ENCODE results near the gene C1orf74.

The C1orf74 gene

DNA sequence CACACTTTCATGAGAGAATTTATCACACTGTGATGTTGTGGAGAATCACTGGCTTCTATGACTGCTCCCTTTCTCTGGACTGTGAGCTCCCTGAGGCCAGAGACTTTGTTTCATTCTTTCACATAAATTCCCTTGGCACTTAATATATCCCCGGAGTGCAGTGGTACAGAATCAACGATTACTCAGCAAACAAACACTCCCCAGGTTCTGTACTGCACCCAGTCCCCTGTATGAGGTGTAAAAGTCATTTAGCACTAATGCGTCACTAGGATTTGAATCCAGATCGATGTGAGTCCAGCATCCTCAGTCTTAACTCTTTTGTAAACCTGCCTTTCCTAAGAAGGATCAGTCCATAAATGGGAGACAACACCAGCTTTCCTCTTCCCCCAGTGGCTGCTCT lies 36.6 kb upstream of the C1orf74 start:
- Histone ChIP-seq H3K36me3 (ENCODE audit: control insufficient read depth, insufficient read depth, low read length) (no peaks in the 10 kb centered on the region), H3K4me3 (ENCODE audit: insufficient read depth, low read depth, low read length, poor library complexity, severe bottlenecking) (no peak overlapping the region), H3K27ac (ENCODE audit: insufficient read depth, low read length, poor library complexity, severe bottlenecking) (no peak overlapping the region), H3K4me1 (ENCODE audit: control insufficient read depth, insufficient read depth, low read length, poor library complexity, severe bottlenecking) (no peaks in the 10 kb centered on the region), H3K27me3 (replicated peaks; ENCODE audit: control insufficient read depth, insufficient read depth, low read length, poor library complexity, severe bottlenecking) (no peaks in the 10 kb centered on the region), H3K9me3 (ENCODE audit: control insufficient read depth, low read length) (no peaks in the 10 kb centered on the region)
- no peak for DNase-seq

DNA sequence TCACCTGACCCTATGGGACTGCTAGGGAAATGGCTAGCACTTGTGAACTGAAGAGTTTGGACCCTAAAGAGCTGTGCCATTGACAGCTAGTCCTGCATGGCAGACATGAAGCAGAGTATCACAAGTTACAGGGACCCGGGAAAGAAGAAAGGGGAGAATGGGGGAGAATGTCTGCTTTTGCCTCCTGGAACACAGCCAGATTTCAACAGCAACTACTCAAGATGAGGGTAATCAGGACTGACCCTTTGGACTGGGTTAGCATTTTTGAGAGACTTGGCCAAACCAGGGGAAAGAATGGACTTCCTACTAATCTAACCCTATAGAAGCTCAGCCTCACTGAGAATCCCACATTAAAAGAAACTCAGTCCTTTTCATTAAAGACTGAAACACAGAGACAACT lies 34.7 kb upstream of the C1orf74 start:
- Histone ChIP-seq H3K9me3 (ENCODE audit: control insufficient read depth, low read length) (no peaks in the 10 kb centered on the region), H3K27me3 (replicated peaks; ENCODE audit: control insufficient read depth, insufficient read depth, low read length, poor library complexity, severe bottlenecking) (no peaks in the 10 kb centered on the region), H3K27ac (ENCODE audit: insufficient read depth, low read length, poor library complexity, severe bottlenecking) (no peak overlapping the region), H3K36me3 (ENCODE audit: control insufficient read depth, insufficient read depth, low read length) (no peaks in the 10 kb centered on the region), H3K4me3 (ENCODE audit: insufficient read depth, low read depth, low read length, poor library complexity, severe bottlenecking) (no peak overlapping the region), H3K4me1 (ENCODE audit: control insufficient read depth, insufficient read depth, low read length, poor library complexity, severe bottlenecking) (no peaks in the 10 kb centered on the region)
- no peak for DNase-seq

DNA sequence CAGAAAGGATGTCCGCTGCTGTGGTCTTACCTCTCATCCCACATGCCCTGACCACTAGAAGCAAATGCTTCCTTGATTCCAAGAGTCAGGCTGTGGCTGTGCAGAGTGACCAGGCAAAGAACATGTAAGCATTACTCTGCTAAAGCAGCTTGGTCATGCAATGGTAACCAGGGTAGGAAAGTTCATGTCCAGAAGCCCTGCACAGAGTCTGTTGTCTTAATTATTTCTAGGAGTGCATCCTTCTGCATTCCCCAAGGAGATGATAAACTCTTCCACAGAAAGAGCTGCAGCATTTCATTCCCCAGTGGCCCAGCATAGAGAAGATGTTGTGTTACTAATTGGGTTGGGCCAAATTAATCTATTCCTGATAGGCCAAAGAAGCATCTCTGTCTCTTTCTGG lies 33.3 kb upstream of the C1orf74 start:
- H3K4me3 ChIP-seq (ENCODE audit: insufficient read depth, low read depth, low read length, poor library complexity, severe bottlenecking): no peak overlapping the region
- no peak overlapping the region for H3K27ac ChIP-seq (ENCODE audit: insufficient read depth, low read length, poor library complexity, severe bottlenecking)
- no peaks in the 10 kb centered on the region for H3K4me1 ChIP-seq (ENCODE audit: control insufficient read depth, insufficient read depth, low read length, poor library complexity, severe bottlenecking)
- H3K27me3 ChIP-seq (replicated peaks; ENCODE audit: control insufficient read depth, insufficient read depth, low read length, poor library complexity, severe bottlenecking): no peaks in the 10 kb centered on the region
- no peak for DNase-seq
- H3K36me3 ChIP-seq (ENCODE audit: control insufficient read depth, insufficient read depth, low read length): no peaks in the 10 kb centered on the region
- H3K9me3 ChIP-seq (ENCODE audit: control insufficient read depth, low read length): no peaks in the 10 kb centered on the region

DNA sequence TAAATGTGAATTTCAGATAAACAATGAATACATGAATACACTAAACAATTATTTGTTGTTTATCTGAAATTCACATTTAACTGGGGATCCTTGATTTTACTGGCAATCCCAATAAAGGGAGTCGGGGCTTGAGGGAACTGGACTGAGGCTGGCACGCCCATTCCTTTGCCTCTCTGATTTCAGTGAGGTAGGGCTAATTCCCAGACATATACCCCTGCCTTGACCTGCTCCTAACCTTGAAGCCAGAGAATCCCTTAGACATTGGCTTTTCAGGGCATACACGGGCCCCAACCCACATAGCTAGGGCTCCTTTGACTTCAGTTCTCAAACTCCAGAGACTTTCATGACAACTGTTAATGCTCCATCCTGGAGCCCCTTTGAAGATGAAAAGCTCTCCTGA lies 32.6 kb upstream of the C1orf74 start:
- Histone ChIP-seq H3K36me3 (ENCODE audit: control insufficient read depth, insufficient read depth, low read length) (no peaks in the 10 kb centered on the region), H3K9me3 (ENCODE audit: control insufficient read depth, low read length) (no peaks in the 10 kb centered on the region)
- no peak for DNase-seq

DNA sequence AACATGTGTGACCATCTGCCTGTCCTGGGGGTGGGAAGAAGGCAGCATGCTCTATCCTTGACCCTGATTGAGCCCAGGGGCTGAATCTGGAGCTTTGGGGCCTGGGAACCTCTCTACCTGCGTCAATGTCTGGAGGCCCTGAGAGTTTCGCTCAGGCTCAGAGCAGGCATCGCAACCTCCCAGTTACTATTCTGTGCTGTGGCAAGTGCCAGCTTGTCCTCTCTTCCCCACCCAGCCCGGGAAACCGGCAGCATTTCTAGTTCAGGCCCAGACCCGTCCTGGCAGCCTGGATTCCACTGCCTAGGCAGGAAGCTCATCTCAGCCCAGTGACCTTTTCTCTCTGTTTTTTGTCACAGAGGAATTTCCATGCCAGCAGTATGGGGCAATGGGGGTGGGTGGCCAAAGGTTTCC lies 31.6 kb upstream of the C1orf74 start:
- Histone ChIP-seq H3K4me1 (ENCODE audit: control insufficient read depth, insufficient read depth, low read length, poor library complexity, severe bottlenecking) (no peaks in the 10 kb centered on the region), H3K9me3 (ENCODE audit: control insufficient read depth, low read length) (no peaks in the 10 kb centered on the region), H3K4me3 (ENCODE audit: insufficient read depth, low read depth, low read length, poor library complexity, severe bottlenecking) (no peak overlapping the region), H3K36me3 (ENCODE audit: control insufficient read depth, insufficient read depth, low read length) (no peaks in the 10 kb centered on the region), H3K27me3 (replicated peaks; ENCODE audit: control insufficient read depth, insufficient read depth, low read length, poor library complexity, severe bottlenecking) (no peaks in the 10 kb centered on the region), H3K27ac (ENCODE audit: insufficient read depth, low read length, poor library complexity, severe bottlenecking) (no peak overlapping the region)
- DNase-seq: no peak

More for the DNA sequence above, 32.6 kb upstream of the C1orf74 start:
- H3K27me3 ChIP-seq (replicated peaks; ENCODE audit: control insufficient read depth, insufficient read depth, low read length, poor library complexity, severe bottlenecking): no peaks in the 10 kb centered on the region
- H3K27ac ChIP-seq (ENCODE audit: insufficient read depth, low read length, poor library complexity, severe bottlenecking): no peak overlapping the region
- H3K4me1 ChIP-seq (ENCODE audit: control insufficient read depth, insufficient read depth, low read length, poor library complexity, severe bottlenecking): no peaks in the 10 kb centered on the region
- no peak overlapping the region for H3K4me3 ChIP-seq (ENCODE audit: insufficient read depth, low read depth, low read length, poor library complexity, severe bottlenecking)

DNA sequence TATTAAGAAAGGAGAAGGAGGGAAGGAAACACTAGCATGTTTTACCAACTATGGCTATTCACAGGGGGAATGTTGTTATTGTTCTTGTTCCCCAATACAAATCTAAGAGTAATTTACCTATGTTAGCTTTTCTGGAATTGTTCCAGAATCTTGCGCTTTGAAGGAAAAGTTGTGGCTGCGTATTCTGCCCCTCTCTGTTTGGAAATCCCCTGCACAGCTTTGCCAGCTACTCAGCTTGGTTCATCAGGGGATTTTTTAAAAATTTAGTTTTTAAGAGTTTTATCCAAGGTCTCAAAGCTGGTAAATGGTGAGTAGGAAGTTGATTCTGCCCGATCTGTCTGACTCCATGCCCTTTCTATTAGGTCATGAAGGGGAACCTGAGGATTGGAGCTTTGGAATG lies 31.1 kb upstream of the C1orf74 start:
- H3K27ac ChIP-seq (ENCODE audit: insufficient read depth, low read length, poor library complexity, severe bottlenecking): no peak overlapping the region
- H3K27me3 ChIP-seq (replicated peaks; ENCODE audit: control insufficient read depth, insufficient read depth, low read length, poor library complexity, severe bottlenecking): no peaks in the 10 kb centered on the region
- no peaks in the 10 kb centered on the region for H3K4me1 ChIP-seq (ENCODE audit: control insufficient read depth, insufficient read depth, low read length, poor library complexity, severe bottlenecking)
- H3K36me3 ChIP-seq (ENCODE audit: control insufficient read depth, insufficient read depth, low read length): no peaks in the 10 kb centered on the region
- no peak for DNase-seq
- H3K4me3 ChIP-seq (ENCODE audit: insufficient read depth, low read depth, low read length, poor library complexity, severe bottlenecking): no peak overlapping the region
- H3K9me3 ChIP-seq (ENCODE audit: control insufficient read depth, low read length): no peaks in the 10 kb centered on the region

DNA sequence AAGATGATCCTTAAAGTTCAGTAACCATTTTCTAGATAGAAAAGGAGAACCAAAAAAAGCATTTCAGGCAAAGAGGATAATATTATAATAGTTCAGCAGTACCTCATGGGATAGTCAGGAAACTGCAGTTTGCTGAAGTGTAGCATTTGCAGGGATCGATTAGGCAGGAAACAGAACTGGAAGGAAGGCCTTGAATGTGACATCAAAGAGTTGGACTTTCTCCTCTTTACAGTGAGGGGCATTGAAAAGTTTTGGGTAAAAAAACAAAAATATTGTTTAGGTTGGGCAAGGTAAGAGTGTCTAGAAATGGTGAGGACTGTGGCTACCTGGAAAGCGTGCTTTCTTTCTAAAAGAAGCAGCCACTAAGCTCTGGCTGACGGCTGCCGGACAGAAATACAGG lies 29.5 kb upstream of the C1orf74 start:
- Histone ChIP-seq H3K36me3 (ENCODE audit: control insufficient read depth, insufficient read depth, low read length) (no peaks in the 10 kb centered on the region), H3K27me3 (replicated peaks; ENCODE audit: control insufficient read depth, insufficient read depth, low read length, poor library complexity, severe bottlenecking) (no peaks in the 10 kb centered on the region), H3K4me1 (ENCODE audit: control insufficient read depth, insufficient read depth, low read length, poor library complexity, severe bottlenecking) (no peaks in the 10 kb centered on the region), H3K4me3 (ENCODE audit: insufficient read depth, low read depth, low read length, poor library complexity, severe bottlenecking) (no peak overlapping the region), H3K9me3 (ENCODE audit: control insufficient read depth, low read length) (no peaks in the 10 kb centered on the region), H3K27ac (ENCODE audit: insufficient read depth, low read length, poor library complexity, severe bottlenecking) (no peak overlapping the region)
- no peak for DNase-seq

DNA sequence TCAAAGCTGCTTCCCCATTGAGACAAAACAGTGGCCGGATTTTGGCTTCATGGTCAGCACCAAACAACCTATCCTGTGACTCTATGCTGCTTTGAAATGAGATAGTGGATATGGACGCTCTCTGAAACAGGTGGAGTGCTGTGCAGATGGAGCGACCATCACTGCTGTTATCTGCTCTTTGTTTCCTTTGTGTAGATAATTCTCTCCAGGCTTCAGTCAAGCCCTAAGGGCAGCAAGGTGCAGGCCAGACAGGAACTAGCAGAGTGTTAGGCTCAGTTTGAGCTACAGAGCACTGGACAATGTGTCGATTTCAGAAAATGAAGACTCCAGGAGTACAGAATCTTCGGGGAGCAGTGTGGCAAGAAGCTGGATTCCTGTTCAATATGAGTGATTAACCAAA lies 26.4 kb upstream of the C1orf74 start:
- peaks cover 6% of the 10 kb centered on the region for H3K4me1 ChIP-seq (ENCODE audit: control insufficient read depth, insufficient read depth, low read length, poor library complexity, severe bottlenecking)
- no peak overlapping the region for H3K27ac ChIP-seq (ENCODE audit: insufficient read depth, low read length, poor library complexity, severe bottlenecking)
- DNase-seq: no peak

DNA sequence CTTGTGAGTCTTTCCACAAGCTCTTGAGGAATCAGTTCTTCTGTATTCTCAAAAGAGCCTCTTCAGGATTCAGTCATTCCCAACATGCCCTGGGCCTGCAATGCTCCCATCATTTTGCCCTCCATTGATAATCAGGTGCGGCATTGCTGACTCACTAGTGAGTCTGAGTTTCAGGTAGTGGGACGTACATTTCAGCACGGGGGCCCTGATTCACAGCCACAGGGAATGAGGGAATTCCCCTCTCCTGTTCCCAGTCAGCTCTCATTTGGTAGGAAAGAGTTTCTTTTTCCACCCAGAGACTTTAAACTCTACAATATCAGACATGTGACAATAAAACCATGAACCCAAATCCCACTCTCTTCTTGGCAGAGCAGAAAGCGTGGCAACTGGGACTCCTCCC lies 25.3 kb upstream of the C1orf74 start:
- Histone ChIP-seq H3K36me3 (ENCODE audit: control insufficient read depth, insufficient read depth, low read length) (no peaks in the 10 kb centered on the region), H3K4me1 (ENCODE audit: control insufficient read depth, insufficient read depth, low read length, poor library complexity, severe bottlenecking) (peaks cover 11% of the 10 kb centered on the region), H3K27me3 (replicated peaks; ENCODE audit: control insufficient read depth, insufficient read depth, low read length, poor library complexity, severe bottlenecking) (no peaks in the 10 kb centered on the region), H3K9me3 (ENCODE audit: control insufficient read depth, low read length) (no peaks in the 10 kb centered on the region), H3K4me3 (ENCODE audit: insufficient read depth, low read depth, low read length, poor library complexity, severe bottlenecking) (no peak overlapping the region), H3K27ac (ENCODE audit: insufficient read depth, low read length, poor library complexity, severe bottlenecking) (no peak overlapping the region)
- no peak for DNase-seq

More for the DNA sequence above, 26.4 kb upstream of the C1orf74 start:
- Histone ChIP-seq H3K27me3 (replicated peaks; ENCODE audit: control insufficient read depth, insufficient read depth, low read length, poor library complexity, severe bottlenecking) (no peaks in the 10 kb centered on the region), H3K9me3 (ENCODE audit: control insufficient read depth, low read length) (no peaks in the 10 kb centered on the region), H3K36me3 (ENCODE audit: control insufficient read depth, insufficient read depth, low read length) (no peaks in the 10 kb centered on the region), H3K4me3 (ENCODE audit: insufficient read depth, low read depth, low read length, poor library complexity, severe bottlenecking) (no peak overlapping the region)

DNA sequence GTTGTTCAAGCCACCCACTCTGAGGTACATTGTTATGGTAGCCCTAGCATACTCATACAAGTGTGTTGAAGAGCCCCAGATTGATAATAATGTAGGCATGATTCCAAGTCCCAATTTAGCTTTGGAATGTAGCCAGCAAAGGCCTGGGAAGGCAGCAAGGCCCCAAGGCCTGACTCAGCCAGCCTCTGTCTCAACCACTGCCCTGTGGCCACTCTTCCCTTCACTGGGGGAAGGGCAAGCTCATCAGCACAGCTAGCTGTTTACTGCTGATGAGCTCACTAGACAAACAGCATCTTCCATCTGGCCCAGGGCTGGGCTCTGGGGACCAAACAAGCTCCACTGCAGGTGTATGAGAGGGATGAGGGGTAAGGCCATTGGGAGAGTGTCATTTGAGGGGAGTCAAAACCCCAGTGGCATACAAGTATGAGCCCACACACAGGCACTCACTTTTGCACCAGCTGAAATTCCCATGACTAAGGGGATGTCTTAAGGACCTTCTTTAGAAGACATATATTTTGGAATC lies 23.8 kb upstream of the C1orf74 start:
- H3K4me3 ChIP-seq (ENCODE audit: insufficient read depth, low read depth, low read length, poor library complexity, severe bottlenecking): no peak overlapping the region
- no peak for DNase-seq
- H3K27me3 ChIP-seq (replicated peaks; ENCODE audit: control insufficient read depth, insufficient read depth, low read length, poor library complexity, severe bottlenecking): no peaks in the 10 kb centered on the region
- no peaks in the 10 kb centered on the region for H3K36me3 ChIP-seq (ENCODE audit: control insufficient read depth, insufficient read depth, low read length)
- no peak overlapping the region for H3K27ac ChIP-seq (ENCODE audit: insufficient read depth, low read length, poor library complexity, severe bottlenecking)
- H3K4me1 ChIP-seq (ENCODE audit: control insufficient read depth, insufficient read depth, low read length, poor library complexity, severe bottlenecking): peaks cover 11% of the 10 kb centered on the region
- no peaks in the 10 kb centered on the region for H3K9me3 ChIP-seq (ENCODE audit: control insufficient read depth, low read length)

DNA sequence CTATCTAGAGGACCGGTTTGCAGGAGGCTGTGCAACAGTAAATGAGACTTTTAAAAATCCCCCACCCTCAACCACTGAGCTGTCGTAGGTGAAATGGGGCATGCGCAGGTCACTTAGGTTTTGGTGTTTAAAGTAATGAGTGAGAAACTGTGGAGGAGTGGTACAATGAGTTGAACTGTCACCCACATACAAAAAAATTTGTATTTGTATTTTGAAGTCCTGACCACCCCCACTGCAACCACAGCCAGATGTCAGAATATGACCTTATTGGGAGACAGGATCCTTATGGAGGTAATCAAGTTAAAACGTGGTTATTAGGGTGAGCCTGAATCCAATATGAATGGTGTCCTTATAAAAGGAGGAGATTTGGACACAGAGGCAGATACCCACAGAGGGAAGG lies 23.1 kb upstream of the C1orf74 start:
- no peak overlapping the region for H3K27ac ChIP-seq (ENCODE audit: insufficient read depth, low read length, poor library complexity, severe bottlenecking)
- H3K4me1 ChIP-seq (ENCODE audit: control insufficient read depth, insufficient read depth, low read length, poor library complexity, severe bottlenecking): peaks cover 11% of the 10 kb centered on the region
- H3K4me3 ChIP-seq (ENCODE audit: insufficient read depth, low read depth, low read length, poor library complexity, severe bottlenecking): no peak overlapping the region
- DNase-seq: no peak
- H3K27me3 ChIP-seq (replicated peaks; ENCODE audit: control insufficient read depth, insufficient read depth, low read length, poor library complexity, severe bottlenecking): no peaks in the 10 kb centered on the region
- no peaks in the 10 kb centered on the region for H3K9me3 ChIP-seq (ENCODE audit: control insufficient read depth, low read length)
- no peaks in the 10 kb centered on the region for H3K36me3 ChIP-seq (ENCODE audit: control insufficient read depth, insufficient read depth, low read length)
